HL-60 (cell line): ENCODE results near the gene C12orf75.

ENCODE experiments used
- GABPA ChIP-seq: IDR thresholded peaks from 2 replicates; pipeline ENCODE4 v1.6.1; 2012; ENCODE audit warnings: low read depth
- POLR2AphosphoS5 ChIP-seq: IDR thresholded peaks from 2 replicates; pipeline ENCODE4 v1.6.1; 2012; ENCODE audit warnings: low read depth
- REST ChIP-seq: IDR thresholded peaks from 2 replicates; pipeline ENCODE4 v1.6.1; 2012; ENCODE audit warnings: low read depth; ENCODE audit not compliant: insufficient replicate concordance
- SPI1 ChIP-seq: IDR thresholded peaks from 2 replicates; pipeline ENCODE4 v1.6.1; 2012; ENCODE audit warnings: low read depth, mild to moderate bottlenecking, borderline replicate concordance
- TF ChIP-seq, protein P1 (sequence below): IDR thresholded peaks from one replicate; pipeline ENCODE4 v1.5.1; 2011; ENCODE audit warnings: low read length, control low read depth, inconsistent platforms; ENCODE audit not compliant: insufficient read depth

DNA sequence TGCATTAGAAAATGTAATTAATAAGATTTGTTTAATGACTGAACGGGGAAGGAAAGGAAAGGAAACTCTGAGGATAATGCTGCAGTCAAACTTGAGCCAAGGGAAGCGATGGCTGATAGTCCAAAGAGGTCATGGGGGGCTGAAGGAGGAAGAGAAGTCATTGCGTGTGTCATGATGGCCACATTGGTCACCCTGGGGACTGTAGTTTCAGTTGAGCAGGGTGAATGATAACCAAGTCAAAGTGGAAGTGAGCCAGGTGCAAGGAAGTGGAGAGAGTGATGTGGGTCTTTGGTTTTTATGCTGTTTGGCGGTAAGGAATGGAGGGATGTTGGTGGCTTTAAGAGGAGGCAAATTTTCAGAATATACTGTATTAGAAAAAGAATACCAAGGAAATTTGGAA lies 21.6 kb downstream of the C12orf75 start:
- TF ChIP-seq, protein P1, sequence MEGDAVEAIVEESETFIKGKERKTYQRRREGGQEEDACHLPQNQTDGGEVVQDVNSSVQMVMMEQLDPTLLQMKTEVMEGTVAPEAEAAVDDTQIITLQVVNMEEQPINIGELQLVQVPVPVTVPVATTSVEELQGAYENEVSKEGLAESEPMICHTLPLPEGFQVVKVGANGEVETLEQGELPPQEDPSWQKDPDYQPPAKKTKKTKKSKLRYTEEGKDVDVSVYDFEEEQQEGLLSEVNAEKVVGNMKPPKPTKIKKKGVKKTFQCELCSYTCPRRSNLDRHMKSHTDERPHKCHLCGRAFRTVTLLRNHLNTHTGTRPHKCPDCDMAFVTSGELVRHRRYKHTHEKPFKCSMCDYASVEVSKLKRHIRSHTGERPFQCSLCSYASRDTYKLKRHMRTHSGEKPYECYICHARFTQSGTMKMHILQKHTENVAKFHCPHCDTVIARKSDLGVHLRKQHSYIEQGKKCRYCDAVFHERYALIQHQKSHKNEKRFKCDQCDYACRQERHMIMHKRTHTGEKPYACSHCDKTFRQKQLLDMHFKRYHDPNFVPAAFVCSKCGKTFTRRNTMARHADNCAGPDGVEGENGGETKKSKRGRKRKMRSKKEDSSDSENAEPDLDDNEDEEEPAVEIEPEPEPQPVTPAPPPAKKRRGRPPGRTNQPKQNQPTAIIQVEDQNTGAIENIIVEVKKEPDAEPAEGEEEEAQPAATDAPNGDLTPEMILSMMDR, result no peak
- TF ChIP-seq REST (no peak), POLR2AphosphoS5 (no peak), SPI1 (no peak), GABPA (no peak)
